Neural cell (in vitro differentiated cells): ENCODE results near the gene ATAD1. TPM values are rescaled to one million over a fixed set of nuclear protein-coding genes. Genes with fewer than 3 reads are reported as not detected.

Source experiments
- H2AFZ ChIP-seq: fragments of 200-600, 300-800 bp; sonication (generic), shearing (Covaris generic); 2 replicates; pipeline ENCODE4 v1.6.0; 2014; ENCODE audit warnings: low read depth, mild to moderate bottlenecking, antibody characterized with exemption, low read length, moderate library complexity
- H3F3A ChIP-seq: fragments of 200-600 bp; shearing (Covaris generic); 2 replicates; pipeline ENCODE4 v1.6.1; 2016; ENCODE audit warnings: mild to moderate bottlenecking, moderate library complexity, mixed read lengths, antibody characterized with exemption, low read length; ENCODE audit not compliant: insufficient read depth, poor library complexity, severe bottlenecking
- H3K27ac ChIP-seq: fragments of 200-600, 300-800 bp; sonication (generic), shearing (Covaris generic); 2 replicates; pipeline ENCODE4 v1.5.1; 2014; ENCODE audit warnings: mild to moderate bottlenecking, low read length, moderate library complexity
- H3K27me3 ChIP-seq: fragments of 300-800, 200-600 bp; sonication (generic), shearing (Covaris generic); 2 replicates; pipeline ENCODE4 v1.6.0; 2014; ENCODE audit warnings: mild to moderate bottlenecking, low read depth, low read length, moderate library complexity; ENCODE audit not compliant: insufficient read depth
- H3K36me3 ChIP-seq: fragments of 300-800, 200-600 bp; sonication (generic), shearing (Covaris generic); 2 replicates; pipeline ENCODE4 v1.5.1; 2014; ENCODE audit warnings: mild to moderate bottlenecking, antibody characterized with exemption, low read length, moderate library complexity; ENCODE audit not compliant: insufficient read depth
- H3K4me2 ChIP-seq: fragments of 300-800, 200-600 bp; sonication (generic), shearing (Covaris generic); 2 replicates; pipeline ENCODE4 v1.6.0; 2014; ENCODE audit warnings: mild to moderate bottlenecking, low read length
- H3K4me3 ChIP-seq: fragments of 300-800, 200-600 bp; sonication (generic), shearing (Covaris generic); 2 replicates; pipeline ENCODE4 v1.5.1; 2014; ENCODE audit warnings: mild to moderate bottlenecking, low read length, moderate library complexity
- H3K79me2 ChIP-seq: fragments of 200-600 bp; shearing (Covaris generic); replicated peaks from 2 replicates; pipeline ENCODE4 v1.6.0; 2014; ENCODE audit warnings: mild to moderate bottlenecking, low read length, moderate library complexity; ENCODE audit not compliant: insufficient read depth
- H3K9ac ChIP-seq: fragments of 300-800, 200-600 bp; sonication (generic), shearing (Covaris generic); 2 replicates; pipeline ENCODE4 v1.6.1; 2016; ENCODE audit warnings: mild to moderate bottlenecking, low read length, mixed read lengths
- H3K9me2 ChIP-seq: fragments of 200-600 bp; shearing (Covaris generic); 2 replicates; pipeline ENCODE4 v1.6.1; 2016; ENCODE audit warnings: mild to moderate bottlenecking, low read length, mixed read lengths; ENCODE audit not compliant: insufficient read depth
- H3K9me3 ChIP-seq: fragments of 200-600, 300-800 bp; sonication (generic), shearing (Covaris generic); 2 replicates; pipeline ENCODE4 v1.6.1; 2016; ENCODE audit warnings: mild to moderate bottlenecking, mixed run types, low read length, moderate library complexity, mixed read lengths
- H4K20me1 ChIP-seq: fragments of 200-600 bp; shearing (Covaris generic); 2 replicates; pipeline ENCODE4 v1.6.1; 2016; ENCODE audit warnings: mild to moderate bottlenecking, mixed run types; ENCODE audit not compliant: insufficient read depth
- CTCF ChIP-seq: fragments of 450-650 bp; IDR thresholded peaks from 2 replicates; pipeline ENCODE4 v1.5.1; 2014; ENCODE audit warnings: antibody characterized with exemption, mild to moderate bottlenecking, moderate library complexity; ENCODE audit not compliant: poor library complexity, severe bottlenecking
- EP300 ChIP-seq: fragments of 450-650 bp; conservative IDR thresholded peaks from 2 replicates; pipeline ENCODE4 v1.6.1; 2014; ENCODE audit warnings: antibody characterized with exemption, mild to moderate bottlenecking, moderate library complexity; ENCODE audit not compliant: poor library complexity, severe bottlenecking
- EZH2 ChIP-seq: fragments of 200-600, 300-800 bp; shearing (Covaris generic), sonication (generic); IDR thresholded peaks from 2 replicates; pipeline ENCODE4 v1.6.1; 2014; ENCODE audit warnings: antibody characterized with exemption, low read length, borderline replicate concordance, mild to moderate bottlenecking; ENCODE audit not compliant: insufficient read depth, poor library complexity, severe bottlenecking
- MXI1 ChIP-seq: fragments of 450-650 bp; conservative IDR thresholded peaks from 2 replicates; pipeline ENCODE4 v1.6.1; 2014; ENCODE audit warnings: antibody characterized with exemption, mild to moderate bottlenecking; ENCODE audit not compliant: poor library complexity, severe bottlenecking
- POLR2AphosphoS5 ChIP-seq: IDR thresholded peaks from 2 replicates; pipeline ENCODE4 v1.6.1; 2012
- RAD21 ChIP-seq: fragments of 450-650 bp; conservative IDR thresholded peaks from 2 replicates; pipeline ENCODE4 v1.6.1; 2014; ENCODE audit warnings: antibody characterized with exemption, mild to moderate bottlenecking, moderate library complexity
- SMC3 ChIP-seq: fragments of 450-650 bp; conservative IDR thresholded peaks from 2 replicates; pipeline ENCODE4 v1.6.1; 2014; ENCODE audit warnings: antibody characterized with exemption, mild to moderate bottlenecking, moderate library complexity; ENCODE audit not compliant: poor library complexity
- TAF1 ChIP-seq: IDR thresholded peaks from 2 replicates; pipeline ENCODE4 v1.6.1; 2012; ENCODE audit warnings: low read depth
- polyA plus RNA-seq: library from polyadenylated mRNA; depleted of rRNA; stranded (reverse); fragments of >200 nt; gene quantifications from 2 replicates; pipeline ENCODE4 v1.2.3, GENCODE V29; 2014
- TF ChIP-seq, protein P1 (sequence below): IDR thresholded peaks from 2 replicates; pipeline ENCODE4 v1.6.1; 2012; ENCODE audit warnings: borderline replicate concordance

ATAD1 gene
- polyA plus RNA-seq, 1 donor from 2014 or later, result 165 TPM

DNA sequence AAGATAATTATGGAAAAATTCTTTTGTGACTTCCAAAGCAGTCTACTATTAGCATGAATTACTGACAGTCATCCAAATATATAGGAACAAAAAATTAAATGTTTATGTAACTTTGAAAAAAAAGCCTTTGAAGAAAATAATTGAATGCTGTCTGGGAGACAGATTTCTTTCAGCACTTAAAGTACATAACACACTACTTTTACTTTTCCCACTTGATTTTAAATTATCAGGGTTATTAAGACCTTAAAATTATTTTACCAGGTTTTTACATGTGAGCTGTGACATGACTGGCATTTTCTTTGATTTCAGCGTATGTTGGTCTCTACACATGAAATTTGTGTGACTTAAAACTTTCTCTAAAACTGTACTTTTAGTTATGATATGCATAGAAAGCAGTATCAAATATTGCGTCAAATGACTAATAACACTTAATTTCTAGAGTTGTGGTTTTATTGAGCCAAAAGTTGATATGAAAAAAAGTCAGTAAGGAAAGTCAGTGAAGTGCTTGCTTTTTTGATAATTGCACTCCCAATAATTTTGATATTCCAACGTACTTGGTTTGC lies 48.5 kb upstream of the ATAD1 start:
- H3K4me3 ChIP-seq, result peak overlapping the region; percentile 80
- H3K79me2 ChIP-seq, result peaks cover 72% of the 10 kb centered on the region
- H4K20me1 ChIP-seq, result peaks cover 31% of the 10 kb centered on the region

DNA sequence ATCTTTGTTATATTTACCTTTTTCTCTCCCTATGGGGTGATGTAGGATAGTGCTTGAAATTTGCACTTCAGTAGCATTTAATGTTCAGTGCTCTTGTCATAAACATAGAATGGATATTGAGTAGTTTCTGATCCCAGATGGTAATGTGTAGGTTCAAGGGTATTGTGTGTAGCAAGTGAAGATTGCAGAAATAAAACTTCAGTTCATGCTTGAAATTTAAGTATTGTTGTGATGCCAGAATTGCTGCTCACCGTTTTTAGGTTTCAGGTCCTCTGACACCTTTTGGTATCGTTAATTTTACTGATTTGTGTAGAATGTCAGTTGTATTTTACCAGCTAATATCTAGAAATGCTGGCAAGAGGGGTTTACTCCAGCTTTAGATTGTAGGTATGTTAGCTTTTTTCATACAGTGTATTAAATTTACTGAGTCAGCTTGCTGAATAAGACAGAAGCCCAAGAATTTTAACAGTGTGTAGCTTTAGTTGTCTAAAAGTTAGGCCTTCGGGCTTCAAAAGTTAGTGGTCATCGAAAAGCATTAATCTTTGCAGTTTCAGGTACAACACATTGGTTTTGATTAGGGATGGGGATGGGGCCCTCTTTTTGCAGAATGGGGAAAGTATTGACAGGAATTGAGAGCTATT lies 47.3 kb upstream of the ATAD1 start:
- H4K20me1 ChIP-seq, result peaks cover 31% of the 10 kb centered on the region
- no peaks in the 10 kb centered on the region for H3K27me3 ChIP-seq
- H3K4me2 ChIP-seq, result peak overlapping the region; percentile 81
- H3K9ac ChIP-seq, result peak overlapping the region; percentile 98
- no peaks in the 10 kb centered on the region for H3K9me3 ChIP-seq
- H2AFZ ChIP-seq, result no peak overlapping the region
- H3K36me3 ChIP-seq, result no peaks in the 10 kb centered on the region
- H3K79me2 ChIP-seq, result peaks cover 61% of the 10 kb centered on the region
- peak overlapping the region; percentile 80 for H3K4me3 ChIP-seq
- peaks cover 10% of the 10 kb centered on the region for H3F3A ChIP-seq
- no peaks in the 10 kb centered on the region for H3K9me2 ChIP-seq
- H3K27ac ChIP-seq, result peak overlapping the region; percentile 99
- TF ChIP-seq, protein P1, sequence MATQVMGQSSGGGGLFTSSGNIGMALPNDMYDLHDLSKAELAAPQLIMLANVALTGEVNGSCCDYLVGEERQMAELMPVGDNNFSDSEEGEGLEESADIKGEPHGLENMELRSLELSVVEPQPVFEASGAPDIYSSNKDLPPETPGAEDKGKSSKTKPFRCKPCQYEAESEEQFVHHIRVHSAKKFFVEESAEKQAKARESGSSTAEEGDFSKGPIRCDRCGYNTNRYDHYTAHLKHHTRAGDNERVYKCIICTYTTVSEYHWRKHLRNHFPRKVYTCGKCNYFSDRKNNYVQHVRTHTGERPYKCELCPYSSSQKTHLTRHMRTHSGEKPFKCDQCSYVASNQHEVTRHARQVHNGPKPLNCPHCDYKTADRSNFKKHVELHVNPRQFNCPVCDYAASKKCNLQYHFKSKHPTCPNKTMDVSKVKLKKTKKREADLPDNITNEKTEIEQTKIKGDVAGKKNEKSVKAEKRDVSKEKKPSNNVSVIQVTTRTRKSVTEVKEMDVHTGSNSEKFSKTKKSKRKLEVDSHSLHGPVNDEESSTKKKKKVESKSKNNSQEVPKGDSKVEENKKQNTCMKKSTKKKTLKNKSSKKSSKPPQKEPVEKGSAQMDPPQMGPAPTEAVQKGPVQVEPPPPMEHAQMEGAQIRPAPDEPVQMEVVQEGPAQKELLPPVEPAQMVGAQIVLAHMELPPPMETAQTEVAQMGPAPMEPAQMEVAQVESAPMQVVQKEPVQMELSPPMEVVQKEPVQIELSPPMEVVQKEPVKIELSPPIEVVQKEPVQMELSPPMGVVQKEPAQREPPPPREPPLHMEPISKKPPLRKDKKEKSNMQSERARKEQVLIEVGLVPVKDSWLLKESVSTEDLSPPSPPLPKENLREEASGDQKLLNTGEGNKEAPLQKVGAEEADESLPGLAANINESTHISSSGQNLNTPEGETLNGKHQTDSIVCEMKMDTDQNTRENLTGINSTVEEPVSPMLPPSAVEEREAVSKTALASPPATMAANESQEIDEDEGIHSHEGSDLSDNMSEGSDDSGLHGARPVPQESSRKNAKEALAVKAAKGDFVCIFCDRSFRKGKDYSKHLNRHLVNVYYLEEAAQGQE, result no peak
- TF ChIP-seq POLR2AphosphoS5 (no peak), EZH2 (no peak), MXI1 (no peak), CTCF (no peak), RAD21 (no peak), TAF1 (no peak)

More for the DNA sequence above, 48.5 kb upstream of the ATAD1 start:
- no peaks in the 10 kb centered on the region for H3K9me2 ChIP-seq
- peak overlapping the region; percentile 81 for H3K4me2 ChIP-seq
- no peak overlapping the region for H2AFZ ChIP-seq
- no peak overlapping the region for H3K27ac ChIP-seq
- peaks cover 7% of the 10 kb centered on the region for H3F3A ChIP-seq
- H3K36me3 ChIP-seq, result no peaks in the 10 kb centered on the region
- H3K27me3 ChIP-seq, result no peaks in the 10 kb centered on the region
- no peak for TF ChIP-seq EP300
- no peak for TF ChIP-seq RAD21
- no peak for TF ChIP-seq MXI1
- no peak for TF ChIP-seq TAF1
- no peak for TF ChIP-seq EZH2
- TF ChIP-seq, protein P1, result no peak
- TF ChIP-seq CTCF, result no peak
- no peak for TF ChIP-seq POLR2AphosphoS5
- TF ChIP-seq SMC3, result no peak
- no peaks in the 10 kb centered on the region for H3K9me3 ChIP-seq
- peak overlapping the region; percentile 11 for H3K9ac ChIP-seq
